Measurements from ENCODE around the gene GALNT12.

GALNT12 gene

GRCh38 chr9:98805506-98806272 is 1.8 kb upstream of the GALNT12 start:
- DNase-seq = no peak

- DNase-seq = no peak
Observed at GRCh38 chr9:98806394-98807035, 955 bp upstream of the GALNT12 start.

GRCh38 chr9:98807814-98808195 is 335 bp downstream of the GALNT12 start:
- peak; percentile 16 for DNase-seq

DNA sequence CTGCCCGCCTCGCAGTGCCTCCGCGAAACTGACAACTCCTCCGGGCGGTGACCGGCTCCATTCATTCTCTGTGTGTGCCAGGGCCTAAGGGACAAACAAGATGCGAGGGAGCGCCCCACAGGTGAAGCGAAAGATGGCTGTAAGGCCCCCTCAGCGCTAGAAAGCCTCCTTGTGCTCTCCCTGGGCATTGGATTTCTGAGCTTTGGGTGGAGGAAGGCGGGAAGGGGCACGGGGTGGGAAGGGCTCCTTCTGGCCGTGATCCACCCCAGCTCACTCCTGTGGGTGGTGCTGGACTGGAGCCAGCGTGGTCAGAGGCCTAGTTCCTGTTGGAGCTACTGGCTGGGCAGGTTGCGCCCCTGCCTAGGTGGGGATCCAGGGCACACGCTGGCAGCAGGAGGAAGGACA is 943 bp downstream of the GALNT12 start:
- DNase-seq = no peak

DNA sequence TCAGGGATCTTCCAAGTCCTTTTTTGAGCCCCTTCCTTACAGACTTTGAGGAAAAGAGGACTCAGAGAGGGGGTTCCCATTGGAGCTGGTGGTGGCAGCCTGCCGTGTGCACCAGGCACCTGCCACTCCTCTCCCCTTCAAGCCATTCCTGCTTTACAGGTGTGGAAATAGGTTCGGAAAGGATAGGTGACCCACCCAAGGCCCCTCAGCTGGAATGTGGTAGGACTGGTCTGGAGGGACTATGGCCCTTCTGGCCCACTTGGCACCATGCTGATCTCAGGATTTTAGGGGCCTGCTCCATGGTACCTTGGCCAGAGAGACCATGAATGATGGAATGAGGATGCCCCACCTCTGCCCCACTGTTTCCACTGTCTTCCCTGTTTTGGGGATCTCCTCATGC is 1.4 kb downstream of the GALNT12 start:
- no peak for DNase-seq

DNA sequence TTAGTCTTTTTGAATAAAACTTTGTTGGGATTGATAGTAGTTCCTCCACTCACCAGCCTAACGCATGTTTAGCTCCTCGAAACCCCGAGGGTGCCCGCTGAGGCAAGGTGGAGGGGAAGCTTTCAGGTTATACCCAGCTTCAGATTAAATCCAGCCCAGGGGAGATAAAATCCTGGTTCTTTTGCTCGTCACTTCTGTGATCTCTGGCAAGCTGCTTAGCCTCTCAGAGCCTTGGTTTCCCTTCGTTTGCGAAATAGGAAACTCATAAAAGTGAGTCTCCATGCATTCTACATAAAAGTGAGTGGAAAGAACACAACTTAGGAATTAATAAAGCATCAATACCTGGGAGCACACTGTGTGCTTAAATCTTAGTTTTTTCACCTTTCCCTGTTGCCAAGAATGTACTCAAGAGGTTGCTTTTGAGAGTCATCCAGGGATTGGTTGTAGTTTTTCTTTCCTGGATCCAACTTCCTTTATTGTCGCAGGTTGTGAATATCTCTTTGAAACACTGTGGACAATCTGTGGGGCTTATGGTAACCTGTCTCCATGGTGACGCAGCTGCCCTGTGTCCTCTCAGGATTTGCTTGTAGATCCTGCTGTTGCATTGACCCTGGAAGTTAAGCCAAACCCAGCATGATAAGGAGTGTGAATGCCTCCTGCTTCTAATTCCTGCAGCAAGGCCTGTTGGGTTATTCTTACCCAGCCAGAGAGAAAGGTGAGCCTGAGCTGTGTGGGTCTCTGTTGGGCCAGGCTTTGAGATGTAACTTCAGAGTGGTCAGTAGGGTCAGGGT is 2.0 kb downstream of the GALNT12 start:
- no peak for DNase-seq

DNA sequence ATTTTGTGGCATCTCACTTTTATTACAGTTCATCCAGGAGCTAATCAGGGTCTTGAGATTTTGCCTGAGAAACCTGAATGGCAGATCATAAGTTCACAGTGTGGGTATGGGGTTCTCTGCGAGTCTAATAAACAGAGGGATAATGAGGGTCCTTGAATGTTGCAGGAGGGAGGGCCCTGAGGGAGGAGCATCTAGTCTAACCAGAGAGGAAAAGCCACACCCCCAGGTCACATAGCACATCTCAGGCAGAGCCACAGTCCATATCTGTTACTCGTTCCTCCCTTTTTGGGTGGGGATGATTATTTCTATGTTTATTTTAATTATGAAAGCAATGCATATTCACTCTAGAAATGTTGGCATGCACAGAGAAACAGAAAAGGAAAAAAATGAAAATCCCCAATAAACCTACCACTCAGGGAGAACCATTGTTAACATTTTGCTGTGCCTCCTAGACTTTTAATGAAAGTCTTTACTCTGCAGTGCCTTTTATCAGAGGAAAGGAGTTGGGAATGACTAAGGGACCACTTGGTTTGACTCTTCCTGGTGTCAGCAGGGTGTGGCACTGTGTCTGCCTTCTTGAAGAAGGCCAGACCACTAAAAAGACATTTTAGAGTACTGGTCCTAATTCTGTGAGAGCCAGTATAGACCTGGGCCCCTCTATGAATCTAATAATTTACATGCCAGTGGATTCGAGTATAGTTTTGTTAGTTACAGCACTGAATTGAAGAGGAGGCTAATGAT is 2.8 kb downstream of the GALNT12 start:
- no peak for DNase-seq

DNA sequence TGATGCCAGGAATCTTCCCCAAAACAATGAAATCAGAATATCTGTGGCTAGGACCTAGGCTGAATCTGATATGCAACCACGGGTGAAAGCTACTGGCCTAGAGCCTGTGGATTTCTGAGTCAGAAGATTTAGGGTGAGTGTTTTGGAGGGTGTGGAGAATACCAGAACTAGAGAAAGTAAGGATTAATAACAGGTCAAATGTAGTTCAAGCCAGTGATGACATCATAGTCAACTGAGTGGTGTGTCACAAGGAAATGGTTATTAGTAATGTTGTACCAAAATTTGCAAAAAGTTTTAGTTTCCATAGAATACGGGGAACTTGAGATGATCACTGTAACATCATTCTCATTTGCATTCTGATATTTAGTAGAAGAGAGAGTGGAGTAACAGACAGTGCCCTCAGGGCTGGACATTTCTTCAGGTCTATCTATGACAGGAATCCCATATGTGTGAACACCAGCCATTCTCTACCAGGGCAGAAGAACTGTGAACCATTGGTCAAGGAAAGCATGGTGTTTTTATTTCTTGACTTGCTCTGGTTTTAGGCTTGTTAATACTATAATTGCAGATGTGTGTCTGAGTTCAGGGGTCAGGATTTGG is 3.7 kb downstream of the GALNT12 start:
- no peak for DNase-seq

DNA sequence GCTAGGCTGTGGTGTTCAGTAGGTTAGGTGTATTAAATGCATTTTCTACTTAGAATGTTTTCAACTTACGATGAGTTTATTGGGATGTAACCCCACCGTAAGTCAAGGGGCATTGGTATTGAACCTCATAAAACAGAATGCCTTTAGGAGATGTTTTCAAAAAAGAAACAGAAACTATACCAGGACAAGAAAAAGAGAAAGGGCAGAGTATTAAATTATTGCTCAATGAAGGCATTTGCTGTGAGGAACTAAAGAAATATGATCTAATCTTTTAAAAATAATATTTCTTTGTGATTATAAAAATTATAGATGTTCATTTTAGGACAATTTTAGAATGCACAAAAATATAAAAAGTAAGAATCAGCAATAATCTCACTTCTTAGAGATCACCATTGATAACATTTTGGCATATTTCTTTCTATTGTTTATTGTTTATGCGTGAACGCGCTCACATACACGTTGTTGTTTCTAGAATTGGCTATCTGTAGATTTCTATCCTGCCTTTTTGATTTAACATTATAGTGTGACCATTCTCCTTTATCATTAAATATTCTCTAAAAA is 8.0 kb downstream of the GALNT12 start:
- DNase-seq = no peak

GRCh38 chr9:98818764-98819163 is 11.3 kb downstream of the GALNT12 start:
- DNase-seq = no peak

DNA sequence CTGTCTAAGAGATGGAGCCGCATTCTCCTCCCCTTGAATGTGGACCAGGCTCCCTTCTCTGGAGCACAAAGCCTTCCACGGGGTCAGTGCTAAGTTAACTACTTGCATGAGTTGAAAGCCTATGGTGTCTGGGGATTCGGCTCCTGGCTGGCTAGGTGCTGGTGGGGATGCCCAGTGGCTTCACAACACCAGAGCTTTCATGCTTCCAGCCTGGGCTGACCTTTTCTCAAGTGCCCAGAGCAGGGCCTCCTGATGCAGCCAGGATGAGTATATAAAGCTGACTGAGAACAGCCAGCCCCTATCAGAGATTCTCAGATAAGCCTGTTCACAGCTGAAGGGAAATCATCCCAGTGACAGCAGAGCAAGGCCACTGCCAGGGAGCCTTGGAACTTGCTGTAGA is 11.8 kb downstream of the GALNT12 start:
- DNase-seq = no peak

GRCh38 chr9:98821831-98822230 is 14.4 kb downstream of the GALNT12 start:
- no peak for DNase-seq

DNA sequence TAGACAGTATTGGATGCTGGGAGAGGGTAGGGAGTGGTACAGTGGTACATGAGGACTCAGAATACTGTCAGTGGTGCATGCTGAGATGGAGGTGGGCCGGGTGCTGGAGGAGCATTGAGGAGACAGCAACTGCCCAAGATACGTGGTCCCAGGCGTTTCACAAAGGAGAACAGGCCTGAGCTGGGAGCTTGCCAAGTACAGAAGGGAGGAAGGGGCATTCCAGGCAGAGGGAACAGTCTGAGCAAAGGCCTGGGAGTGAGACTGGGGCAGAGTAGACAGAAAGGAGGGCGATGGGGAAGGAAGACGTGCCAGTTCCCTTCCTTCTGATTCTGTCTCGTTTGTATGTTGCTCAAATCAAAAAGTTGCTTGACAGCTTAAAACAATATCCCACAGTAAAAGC is 15.2 kb downstream of the GALNT12 start:
- no peak for DNase-seq

DNA sequence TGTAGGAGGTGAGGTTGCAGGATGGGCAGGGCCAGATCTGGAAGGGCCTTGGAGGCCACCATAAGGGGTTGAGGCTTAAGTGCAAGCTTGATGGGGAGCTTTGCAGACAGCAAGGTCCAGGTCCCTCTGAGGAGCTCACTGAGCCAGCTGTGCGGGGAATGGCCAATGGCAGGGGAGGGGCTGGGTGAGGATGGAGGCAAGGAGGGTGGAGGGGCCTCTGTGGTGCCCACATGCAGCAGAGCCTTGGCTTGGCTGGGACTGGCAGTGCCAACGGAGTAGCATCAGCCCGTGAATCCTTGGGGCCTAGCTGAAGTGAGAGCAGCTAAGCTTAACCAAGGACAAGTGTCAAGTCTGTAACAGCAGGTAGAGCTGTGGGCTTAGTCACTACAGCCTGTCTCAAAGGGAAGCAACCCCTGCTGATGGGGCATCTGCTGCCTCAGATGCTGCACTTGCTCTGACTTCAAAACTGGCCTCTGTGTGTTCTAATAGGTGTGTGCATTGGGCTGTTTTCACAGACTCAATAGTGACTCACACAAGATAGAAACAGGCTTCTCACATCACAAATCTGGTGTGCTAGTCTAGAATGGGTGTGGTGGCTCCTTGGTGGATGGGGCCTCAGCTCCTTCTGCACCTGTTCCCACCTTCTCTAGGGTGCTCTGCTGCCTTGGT is 16.3 kb downstream of the GALNT12 start:
- no peak for DNase-seq

DNA sequence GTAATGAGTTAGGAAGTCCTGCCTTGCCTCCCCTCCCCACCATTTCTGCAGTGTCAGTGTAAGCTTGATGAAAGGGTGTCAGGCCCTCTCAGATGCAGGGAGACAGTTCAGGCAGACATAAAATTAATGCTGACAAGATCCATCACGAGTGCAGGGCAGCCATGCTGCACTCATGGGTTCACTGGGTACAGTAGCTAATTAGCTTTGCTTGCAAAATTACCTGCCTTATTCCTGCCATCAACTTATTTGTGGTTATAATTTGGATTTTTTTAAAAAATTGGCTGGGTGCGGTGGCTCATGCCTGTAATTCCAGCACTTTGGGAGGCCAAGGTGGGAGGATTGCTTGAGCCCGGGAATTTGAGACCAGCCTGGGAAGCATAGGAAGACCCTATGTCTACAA is 17.9 kb downstream of the GALNT12 start:
- DNase-seq = no peak

DNA sequence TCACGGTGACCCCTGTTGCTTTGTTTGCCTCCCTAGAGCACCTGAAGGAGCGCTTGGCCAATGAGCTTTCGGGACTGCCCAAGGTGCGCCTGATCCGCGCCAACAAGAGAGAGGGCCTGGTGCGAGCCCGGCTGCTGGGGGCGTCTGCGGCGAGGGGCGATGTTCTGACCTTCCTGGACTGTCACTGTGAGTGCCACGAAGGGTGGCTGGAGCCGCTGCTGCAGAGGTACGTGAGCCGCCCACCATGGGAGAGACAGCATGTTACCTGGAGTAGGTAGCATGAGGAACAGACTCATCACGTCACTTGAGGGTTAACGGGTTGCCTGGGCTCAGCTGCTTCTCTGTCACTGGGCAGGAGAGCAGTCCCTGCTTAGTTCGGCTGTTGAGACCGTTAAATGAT is 19.2 kb downstream of the GALNT12 start:
- DNase-seq = no peak

DNA sequence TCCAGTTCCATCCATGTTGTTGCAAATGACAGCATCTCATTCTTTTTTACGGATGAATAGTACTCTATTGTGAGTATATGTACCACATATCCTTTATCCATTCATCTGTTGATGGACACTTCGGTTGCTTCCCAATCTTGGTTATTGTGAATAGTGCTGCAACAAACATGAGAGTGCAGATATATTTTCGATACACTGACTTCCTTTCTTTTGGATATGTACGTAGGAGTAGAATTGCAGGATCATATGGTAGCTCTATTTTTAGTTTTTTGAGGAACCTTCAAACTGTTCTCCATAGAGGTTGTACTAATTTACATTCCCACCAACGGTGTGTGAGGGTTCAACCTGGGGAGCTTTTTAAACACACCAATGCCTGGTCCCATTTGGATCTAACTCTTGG is 22.3 kb downstream of the GALNT12 start:
- no peak for DNase-seq

- no peak for DNase-seq
Observed at GRCh38 chr9:98830554-98830953, 23.1 kb downstream of the GALNT12 start.

GRCh38 chr9:98831696-98832095 is 24.2 kb downstream of the GALNT12 start:
- DNase-seq = no peak

DNA sequence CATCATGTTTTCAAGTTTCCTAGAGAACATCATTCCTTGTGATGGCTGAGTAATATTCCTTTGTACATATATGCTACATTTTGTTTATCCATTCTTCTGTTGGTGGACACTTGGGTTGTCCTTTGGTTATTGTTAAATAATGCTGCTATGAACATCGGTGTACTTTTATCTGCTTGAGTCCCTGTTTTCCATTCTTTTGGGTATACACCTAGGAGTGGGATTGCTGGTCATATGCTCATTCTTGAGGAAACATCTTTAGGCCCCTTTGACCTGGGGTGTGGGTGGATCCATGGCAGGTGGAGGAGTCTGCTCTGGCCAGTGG is 25.3 kb downstream of the GALNT12 start:
- no peak for DNase-seq

DNA sequence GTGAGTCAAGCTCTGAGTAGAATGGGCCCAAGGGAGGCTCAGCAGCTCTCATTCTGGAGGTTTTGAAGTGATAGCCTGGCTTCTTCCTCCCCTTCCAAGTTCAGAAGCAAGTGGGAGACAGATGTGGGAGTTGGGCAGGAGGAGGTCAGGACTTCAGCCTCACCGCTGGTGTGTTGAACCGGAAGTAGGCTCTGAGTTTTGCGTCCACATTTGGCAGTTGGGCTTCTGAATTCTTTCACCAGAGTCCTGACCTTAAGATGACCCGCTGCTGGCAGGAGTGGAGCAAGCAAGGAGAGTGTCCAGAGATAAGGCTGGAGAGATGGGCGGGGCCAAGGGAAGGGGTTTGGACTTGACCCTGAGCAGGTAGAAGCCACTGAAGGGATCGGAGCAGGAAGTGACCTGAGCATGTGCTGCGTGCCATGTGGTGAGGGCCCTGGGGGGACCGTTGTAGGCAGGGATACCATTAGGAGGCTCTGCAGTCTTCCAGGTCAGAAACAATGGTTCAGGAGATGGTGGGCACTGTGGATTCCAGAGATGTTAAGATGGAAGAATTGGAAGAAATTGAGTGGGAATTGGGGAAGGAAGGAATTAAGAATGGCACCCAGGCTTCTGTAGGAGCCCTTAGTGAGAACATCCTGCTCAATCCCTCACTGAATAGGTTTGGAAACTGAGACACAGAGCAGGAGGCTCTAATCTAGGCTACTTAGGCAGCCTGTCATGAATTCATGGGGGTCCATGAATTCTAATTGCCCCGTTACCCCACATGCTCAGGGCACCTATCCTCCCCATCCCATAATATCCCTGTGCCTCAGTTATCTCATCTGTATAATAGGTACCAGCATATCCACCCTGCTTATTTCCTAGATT is 25.9 kb downstream of the GALNT12 start:
- no peak for DNase-seq
